Loucy (cell line): Measurements from ENCODE around the gene DAB1.

ENCODE experiments used
- CTCF ChIP-seq: fragments of 200-600 bp; sonication (generic); conservative IDR thresholded peaks from 2 replicates; pipeline ENCODE4 v1.5.1; 2014; ENCODE audit warnings: mild to moderate bottlenecking, antibody characterized with exemption, low read length
- EZH2phosphoT487 ChIP-seq: fragments of 200-600 bp; IDR thresholded peaks from 2 replicates; pipeline ENCODE4 v1.6.1; 2018; ENCODE audit warnings: antibody characterized with exemption, mild to moderate bottlenecking, moderate library complexity, borderline replicate concordance

- TF ChIP-seq CTCF (no peak), EZH2phosphoT487 (no peak)
Observed at GRCh38 chr1:56952501-56952900, 471.4 kb downstream of the DAB1 start.
